GM18519 (cell line): Measurements from ENCODE around the gene VWA3B.
"Not testable (repeated sequence)": the region's sequence is repeated elsewhere in the genome, so short reads cannot be mapped to it uniquely, and the experiment has no call there.

Experiments used
- ATAC-seq: cut with Tn5 transposase; IDR thresholded peaks from one replicate; pipeline ENCODE4 v1.9.1; 2021; ENCODE audit warnings: mild to moderate bottlenecking, moderate library complexity; ENCODE audit not compliant: unreplicated experiment, low FRiP score

The VWA3B gene

GRCh38 chr2:98241592-98241991 is 154.6 kb downstream of the VWA3B start:
- no peak for ATAC-seq

- no peak for ATAC-seq
Observed at GRCh38 chr2:98242003-98242402, 155.0 kb downstream of the VWA3B start.

DNA sequence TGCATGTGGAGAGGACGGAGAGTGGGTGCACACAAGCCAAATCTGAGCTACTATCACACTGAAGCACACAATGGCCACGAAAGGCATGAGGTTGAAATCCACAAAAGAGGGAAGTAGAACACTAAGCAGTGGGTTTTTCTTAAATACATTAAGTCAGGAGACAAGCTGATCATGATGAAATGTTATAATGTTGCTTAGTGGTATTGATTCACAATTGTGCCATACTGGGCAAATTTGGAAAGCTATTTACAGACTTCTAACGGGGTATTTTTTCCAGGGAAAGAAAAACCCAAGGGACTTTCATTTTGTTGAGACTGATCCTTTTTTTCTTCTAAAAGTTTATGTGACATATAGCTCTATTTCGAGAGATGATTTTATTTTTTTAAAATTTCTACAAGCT is 158.5 kb downstream of the VWA3B start:
- no peak for ATAC-seq

DNA sequence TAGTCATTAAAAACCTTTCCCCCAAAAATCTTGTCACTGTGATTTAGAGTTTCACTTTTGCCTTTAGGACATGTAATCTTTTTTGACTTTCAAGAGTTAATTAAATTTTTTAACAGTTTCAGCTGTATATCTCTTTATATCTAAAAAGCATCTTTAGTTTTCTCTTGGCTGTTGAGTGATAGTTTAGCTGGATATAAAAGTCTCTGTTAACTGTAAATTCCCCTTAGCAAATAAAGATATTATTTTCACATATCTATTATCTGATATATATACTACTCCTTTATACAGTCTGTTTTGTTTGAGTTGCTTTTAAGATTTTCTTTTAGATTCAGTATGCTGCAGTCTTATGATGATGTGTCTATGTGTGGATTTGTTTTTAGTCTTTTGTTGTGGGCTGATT is 160.4 kb downstream of the VWA3B start:
- no peak for ATAC-seq

DNA sequence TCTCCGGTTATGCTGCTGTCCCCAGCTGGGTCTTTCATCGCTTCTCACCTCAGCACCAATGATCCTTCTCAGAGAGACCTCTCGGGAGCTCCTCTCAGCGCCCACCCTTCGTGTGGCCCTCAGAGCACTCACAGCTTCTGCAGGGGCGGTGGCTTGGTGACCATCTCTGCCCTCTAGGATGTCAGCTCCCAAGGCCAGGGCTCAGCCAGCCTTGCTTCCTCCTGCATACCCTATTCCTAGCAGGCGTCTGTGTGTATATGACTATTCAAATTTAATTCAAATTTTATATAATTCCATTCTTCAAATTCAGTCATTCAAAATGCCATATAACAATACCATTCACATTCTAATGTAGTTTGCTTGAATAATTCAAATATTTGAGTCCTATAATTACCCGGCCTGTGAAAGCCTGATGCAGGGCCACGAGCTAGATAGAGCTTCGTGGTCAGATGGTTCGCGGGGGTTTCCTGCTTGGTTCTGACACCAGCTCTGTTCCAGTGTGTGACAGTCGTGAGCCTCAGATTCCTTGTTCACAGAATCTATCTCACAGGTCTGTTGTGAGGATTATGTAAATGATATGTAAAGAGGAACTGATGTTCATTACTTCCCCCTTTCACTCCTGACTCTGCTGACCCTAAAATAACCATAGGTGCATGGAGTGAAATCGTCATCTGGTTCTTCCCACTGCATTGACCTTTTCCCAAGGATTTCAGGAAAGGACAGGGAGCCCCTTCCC is 165.2 kb downstream of the VWA3B start:
- no peak for ATAC-seq

DNA sequence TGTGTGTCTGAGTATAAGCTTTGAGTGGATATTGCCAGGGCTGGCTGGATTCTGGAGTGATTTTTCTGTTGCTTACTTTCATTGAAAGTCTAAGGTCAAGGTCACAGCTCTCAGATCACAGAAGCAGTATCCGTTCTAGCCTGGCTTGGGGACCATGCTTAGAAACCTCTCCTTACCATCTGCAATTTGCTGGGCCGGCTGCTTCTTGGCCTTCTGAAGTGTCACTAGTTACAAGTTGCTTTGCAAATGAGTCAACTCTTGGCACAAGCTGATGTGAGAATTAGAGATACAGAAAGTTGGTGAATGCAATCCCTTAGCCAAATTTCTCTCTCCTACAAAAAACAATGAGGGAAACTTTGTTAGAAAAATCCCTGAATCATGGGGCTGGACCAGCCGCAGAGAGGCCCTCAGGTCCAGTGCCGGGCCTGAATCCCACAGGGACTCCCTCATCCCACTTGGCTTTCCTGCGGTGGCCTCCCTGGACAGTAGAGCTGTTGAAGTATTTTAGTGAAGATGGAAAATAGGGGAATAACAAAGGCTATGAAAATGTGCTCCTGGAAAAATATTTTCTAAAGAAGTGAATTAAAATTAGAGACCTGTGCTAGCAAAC is 166.6 kb downstream of the VWA3B start:
- no peak for ATAC-seq

DNA sequence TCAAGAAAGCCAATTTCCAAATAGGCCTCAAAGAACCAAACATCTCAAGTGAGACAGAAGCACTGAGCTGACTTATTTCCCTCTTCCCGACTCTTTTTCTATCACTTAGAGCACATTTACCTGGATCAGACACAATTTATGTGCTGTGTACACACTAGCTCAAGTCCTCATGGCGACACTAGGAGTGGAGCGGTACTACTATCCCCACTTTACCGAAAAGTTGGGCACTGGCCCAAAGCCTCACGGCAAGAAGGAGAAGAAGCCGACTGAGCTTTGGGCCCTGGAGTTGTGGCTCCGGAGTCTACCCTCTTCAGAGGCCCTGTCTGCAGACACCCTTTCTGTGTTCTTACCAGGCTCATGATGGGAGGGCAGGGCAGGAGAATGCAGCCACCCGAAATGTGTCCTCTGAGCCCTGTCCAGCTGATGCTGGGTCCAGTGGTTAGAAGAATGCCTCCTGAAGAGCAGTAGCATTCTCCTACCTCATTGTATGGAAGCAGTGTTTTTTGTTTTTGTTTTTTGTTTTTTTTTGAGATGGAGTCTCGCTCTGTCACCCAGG is 167.6 kb downstream of the VWA3B start:
- no peak for ATAC-seq

- ATAC-seq = no peak
Observed at GRCh38 chr2:98258906-98259305, 171.9 kb downstream of the VWA3B start.

- no peak for ATAC-seq
Observed at GRCh38 chr2:98263362-98263761, 176.4 kb downstream of the VWA3B start.

- ATAC-seq = not testable (repeated sequence)
Observed at GRCh38 chr2:98268225-98268624, 181.3 kb downstream of the VWA3B start.

DNA sequence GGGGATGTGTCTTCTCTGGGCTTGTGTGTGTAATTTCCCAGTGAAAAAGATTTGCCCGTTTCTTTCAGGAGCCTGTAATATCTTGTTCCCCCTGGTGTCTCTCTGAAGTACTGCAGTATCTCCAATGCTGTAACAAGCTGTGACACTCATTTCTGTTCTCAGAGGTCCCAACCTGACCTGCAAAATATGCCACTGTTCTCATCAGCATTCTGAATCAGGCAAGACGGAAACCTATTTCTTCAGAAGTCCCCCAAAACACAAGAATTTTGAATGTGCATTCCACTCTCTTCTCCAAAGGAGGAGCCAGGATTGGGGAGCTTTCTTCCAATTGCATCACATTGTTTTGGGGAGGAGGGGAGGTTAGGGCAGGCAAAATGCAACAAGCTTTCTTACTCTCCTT is 182.3 kb downstream of the VWA3B start:
- no peak for ATAC-seq

DNA sequence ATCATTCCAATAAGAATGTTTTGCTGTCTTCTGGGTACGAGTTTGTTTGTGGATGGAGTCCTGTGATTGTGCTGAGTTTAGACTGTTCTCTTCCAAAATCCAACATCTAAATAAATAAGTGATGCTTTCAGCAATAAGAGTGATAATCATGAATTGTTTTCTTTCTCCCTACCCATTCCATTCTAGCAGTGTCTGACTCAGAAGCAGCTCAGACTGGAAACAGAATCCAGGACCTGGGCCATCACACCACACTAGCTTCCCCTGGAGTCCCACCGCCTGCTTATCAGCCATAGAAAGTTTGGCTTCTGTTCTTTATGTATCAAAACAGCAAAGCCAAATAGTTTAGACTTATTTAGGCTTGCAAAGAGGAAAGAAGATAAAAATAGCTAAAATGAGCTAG is 182.9 kb downstream of the VWA3B start:
- ATAC-seq = no peak

DNA sequence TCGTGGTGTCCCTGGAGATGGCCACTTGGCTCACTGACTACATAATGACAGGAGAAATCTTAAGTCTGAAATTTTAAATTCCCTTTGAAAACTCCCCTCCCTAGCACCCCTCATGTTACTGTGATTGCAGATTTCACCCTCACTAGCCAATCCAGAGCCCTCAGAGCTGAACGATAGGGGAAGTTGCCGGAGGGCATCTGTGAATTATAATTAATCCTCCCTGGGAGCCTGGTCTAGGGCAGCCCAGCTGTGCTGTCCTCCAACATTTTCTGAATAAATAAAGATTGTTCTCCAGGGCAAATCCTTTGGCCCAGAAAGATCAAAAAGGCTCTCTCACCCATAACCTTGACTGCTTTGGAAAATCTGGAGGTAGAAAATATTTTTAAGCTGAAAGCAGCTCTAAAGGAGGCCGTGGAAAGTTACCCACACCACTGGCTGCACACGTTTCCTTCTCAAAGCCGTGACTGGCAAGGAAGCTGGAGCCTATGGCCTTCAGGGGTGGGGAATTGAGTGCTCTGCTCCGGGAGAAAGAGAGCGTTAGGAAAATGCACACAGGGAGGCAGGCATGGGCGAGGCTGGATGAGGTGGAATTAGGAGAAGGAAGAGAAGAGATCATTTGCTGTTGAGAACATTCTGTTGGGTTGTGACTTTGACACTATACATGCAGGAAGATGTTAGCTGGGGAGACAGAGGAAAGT is 190.3 kb downstream of the VWA3B start:
- no peak for ATAC-seq

GRCh38 chr2:98278074-98278473 is 191.1 kb downstream of the VWA3B start:
- no peak for ATAC-seq

DNA sequence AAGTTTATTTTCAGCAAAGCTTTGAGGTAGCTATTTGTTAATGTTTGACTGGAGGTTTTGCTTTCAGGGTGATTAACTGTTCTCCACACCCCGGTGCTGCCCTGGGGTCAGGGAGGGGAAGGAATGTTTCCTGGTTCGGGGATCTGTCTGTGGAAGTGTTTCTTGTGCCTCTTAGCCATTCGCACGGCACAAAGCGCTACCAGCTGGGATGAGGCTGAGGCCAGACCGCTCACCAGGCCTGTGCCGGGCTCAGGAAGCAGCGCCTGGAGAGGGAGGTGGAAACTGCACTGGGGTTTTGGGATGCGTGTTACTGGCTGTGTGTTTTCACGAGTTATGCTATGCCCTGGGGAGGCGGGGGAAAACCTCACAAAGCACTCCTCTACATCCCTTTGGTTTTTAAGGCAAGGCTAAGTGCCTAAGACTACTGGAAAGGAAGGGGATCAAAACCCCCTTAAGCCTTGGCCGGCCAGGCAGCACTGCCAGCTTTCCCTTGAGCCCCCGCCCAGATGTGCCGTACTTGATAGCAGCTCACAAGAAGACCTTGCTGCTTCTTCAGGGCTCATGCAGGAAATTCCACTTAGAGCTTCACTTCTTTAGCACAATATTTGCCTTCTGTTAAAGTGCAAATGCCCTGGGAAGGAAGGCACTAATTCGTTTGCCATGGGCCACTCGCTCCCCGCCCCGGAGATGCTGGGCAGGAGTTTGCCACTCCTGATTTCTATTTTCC is 193.6 kb downstream of the VWA3B start:
- ATAC-seq = no peak

- no peak for ATAC-seq
Observed at GRCh38 chr2:98281607-98282006, 194.6 kb downstream of the VWA3B start.

DNA sequence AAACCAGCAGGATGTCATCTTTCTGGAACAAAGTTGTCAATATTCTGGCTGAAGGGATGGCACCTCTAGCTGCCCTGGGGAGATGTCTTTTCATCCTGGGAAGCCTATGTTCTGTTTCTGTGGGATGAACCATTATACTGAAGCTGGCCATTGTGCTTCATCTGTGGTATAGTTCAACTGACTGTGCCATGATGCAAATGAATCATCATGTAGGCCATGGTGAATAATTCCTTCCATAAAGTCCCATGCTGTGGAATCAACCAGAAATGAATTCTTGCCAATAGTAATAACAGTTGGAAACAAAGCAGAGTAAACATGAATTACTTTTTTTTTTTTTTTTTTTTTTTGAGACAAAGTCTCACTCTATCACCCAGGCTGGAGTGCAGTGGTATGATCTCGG is 195.1 kb downstream of the VWA3B start:
- ATAC-seq = no peak

DNA sequence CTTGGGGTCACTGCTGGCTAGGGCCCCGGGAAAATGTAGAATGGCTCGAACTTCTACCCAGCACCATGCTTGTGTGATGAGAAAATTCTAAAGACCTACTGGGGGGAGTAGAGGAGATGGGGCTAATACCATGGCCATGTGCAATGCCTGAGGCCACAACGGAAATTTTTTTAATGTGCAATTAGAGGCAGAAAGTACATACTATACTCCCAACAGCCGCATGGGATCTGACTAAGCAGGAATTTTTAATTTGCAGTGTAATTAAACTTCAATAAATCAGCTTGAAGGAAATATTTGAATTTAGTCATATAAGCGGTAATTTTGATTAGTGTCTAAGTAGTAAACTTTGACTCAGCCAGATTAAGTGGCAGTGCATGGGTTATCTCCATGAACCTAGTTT is 206.1 kb downstream of the VWA3B start:
- ATAC-seq = no peak

DNA sequence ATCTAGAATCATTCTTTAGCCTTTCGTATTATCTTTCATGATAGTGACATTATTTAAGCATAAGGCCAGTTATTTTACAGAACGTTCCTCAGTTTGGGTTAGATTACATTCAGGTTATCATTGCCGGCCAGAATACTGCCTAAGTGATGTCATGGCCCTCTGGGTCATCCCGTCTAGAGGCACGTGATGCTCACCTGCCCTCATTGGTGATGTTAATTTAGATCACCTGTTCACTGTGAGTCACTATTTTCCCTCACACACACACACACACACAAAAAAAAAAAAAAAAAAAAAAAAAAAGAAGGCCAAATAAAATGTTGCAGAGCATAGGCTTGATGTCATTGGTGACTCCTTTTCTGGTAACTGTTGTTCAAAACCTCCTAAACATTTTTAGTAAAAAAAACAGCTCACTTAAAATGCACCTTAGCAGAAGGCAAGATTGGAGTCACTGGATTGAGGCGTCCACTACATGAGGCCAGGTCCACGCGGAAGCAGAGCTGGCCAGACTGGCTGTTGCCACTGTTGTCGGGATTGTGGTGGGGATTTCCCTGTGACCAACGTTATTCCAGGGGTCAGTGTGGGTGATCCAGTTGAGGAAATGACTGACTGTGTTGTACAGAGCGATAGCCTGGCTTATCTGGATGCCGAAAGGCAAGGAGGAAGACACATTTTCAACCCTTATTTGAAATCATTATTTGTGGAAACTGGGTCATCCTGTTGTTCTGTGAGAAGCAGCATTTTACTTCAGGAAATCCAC is 207.1 kb downstream of the VWA3B start:
- no peak for ATAC-seq

- no peak for ATAC-seq
Observed at GRCh38 chr2:98294711-98295110, 207.7 kb downstream of the VWA3B start.
